AG04450 (cell line): ENCODE data around the gene CEP72. TPM values are rescaled to one million over a fixed set of nuclear protein-coding genes. Genes with fewer than 3 reads are reported as not detected.

Experiments used
- CTCF ChIA-PET: fragments of 300-600, 350-600 bp; formaldehyde crosslinking; extraction: SDS; loops from one replicate; lab custom pipeline; 2022; ENCODE audit warnings: antibody characterized with exemption, inconsistent platforms; lab: Charles Lee
- POLR2A ChIA-PET: fragments of 350-600 bp; formaldehyde crosslinking; extraction: SDS; loops from one replicate; lab custom pipeline; 2021; ENCODE audit warnings: antibody characterized with exemption, inconsistent platforms; lab: Yijun Ruan, JAX
- DNase-seq: peaks from one replicate; pipeline ENCODE4 v3.0.0-alpha.2; 2011; ENCODE audit warnings: low read depth, low spot score
- H3K27ac ChIP-seq: one replicate; pipeline ENCODE4 v1.5.1; 2012; ENCODE audit warnings: low read depth, low read length, control low read depth
- H3K27me3 ChIP-seq: one replicate; pipeline ENCODE4 v1.6.0; 2012; ENCODE audit warnings: low read length; ENCODE audit not compliant: control insufficient read depth, insufficient read depth
- H3K4me3 ChIP-seq: 2 replicates; pipeline ENCODE4 v1.5.1; 2011; ENCODE audit warnings: mild to moderate bottlenecking, low read depth, low read length, control low read depth
- H3K9me3 ChIP-seq: 2 replicates; pipeline ENCODE4 v1.5.1; 2012; ENCODE audit warnings: low read length; ENCODE audit not compliant: control insufficient read depth, insufficient read depth
- polyA plus RNA-seq: library from polyadenylated mRNA; depleted of rRNA; stranded (reverse); fragments of >200 nt; gene quantifications from 2 replicates; pipeline ENCODE4 v1.2.3, GENCODE V29; 2011
- TF ChIP-seq, protein P1 (sequence below): IDR thresholded peaks from 2 replicates; pipeline ENCODE4 v1.5.1; 2011; ENCODE audit warnings: low read depth, low read length, control low read depth, inconsistent platforms

Gene CEP72
- polyA plus RNA-seq, 1 experiment, result 0.66 TPM

DNA sequence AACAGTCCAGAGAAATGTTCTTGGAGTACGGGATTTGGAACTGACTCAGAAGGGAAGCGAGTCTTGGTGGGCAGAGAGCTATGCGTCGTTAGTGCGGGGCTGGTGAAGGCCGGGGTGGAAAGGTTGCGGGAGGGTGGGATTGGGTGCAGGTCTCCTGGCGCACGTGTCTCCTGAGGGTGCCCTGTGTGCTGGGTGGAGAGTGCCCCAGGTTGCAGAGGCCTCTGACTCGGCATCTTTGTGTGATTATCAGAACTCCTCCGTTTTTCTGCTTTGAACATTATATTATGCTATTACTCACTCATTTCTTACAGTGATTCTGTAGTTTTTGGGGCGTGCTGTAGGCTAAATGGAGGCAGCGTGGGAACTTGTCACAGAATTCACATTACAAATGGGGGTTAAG, 11.4 kb downstream of the CEP72 start:
- H3K27ac ChIP-seq, result no peak overlapping the region
- TF ChIP-seq, protein P1, sequence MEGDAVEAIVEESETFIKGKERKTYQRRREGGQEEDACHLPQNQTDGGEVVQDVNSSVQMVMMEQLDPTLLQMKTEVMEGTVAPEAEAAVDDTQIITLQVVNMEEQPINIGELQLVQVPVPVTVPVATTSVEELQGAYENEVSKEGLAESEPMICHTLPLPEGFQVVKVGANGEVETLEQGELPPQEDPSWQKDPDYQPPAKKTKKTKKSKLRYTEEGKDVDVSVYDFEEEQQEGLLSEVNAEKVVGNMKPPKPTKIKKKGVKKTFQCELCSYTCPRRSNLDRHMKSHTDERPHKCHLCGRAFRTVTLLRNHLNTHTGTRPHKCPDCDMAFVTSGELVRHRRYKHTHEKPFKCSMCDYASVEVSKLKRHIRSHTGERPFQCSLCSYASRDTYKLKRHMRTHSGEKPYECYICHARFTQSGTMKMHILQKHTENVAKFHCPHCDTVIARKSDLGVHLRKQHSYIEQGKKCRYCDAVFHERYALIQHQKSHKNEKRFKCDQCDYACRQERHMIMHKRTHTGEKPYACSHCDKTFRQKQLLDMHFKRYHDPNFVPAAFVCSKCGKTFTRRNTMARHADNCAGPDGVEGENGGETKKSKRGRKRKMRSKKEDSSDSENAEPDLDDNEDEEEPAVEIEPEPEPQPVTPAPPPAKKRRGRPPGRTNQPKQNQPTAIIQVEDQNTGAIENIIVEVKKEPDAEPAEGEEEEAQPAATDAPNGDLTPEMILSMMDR, result no peak
- H3K9me3 ChIP-seq, result no peaks in the 10 kb centered on the region; the same call in 1 of the 2 replicates
- no peak for DNase-seq
- no peak overlapping the region for H3K4me3 ChIP-seq
- ChIA-PET POLR2A (no interaction called here), CTCF (no interaction called here)
- no peaks in the 10 kb centered on the region for H3K27me3 ChIP-seq

DNA sequence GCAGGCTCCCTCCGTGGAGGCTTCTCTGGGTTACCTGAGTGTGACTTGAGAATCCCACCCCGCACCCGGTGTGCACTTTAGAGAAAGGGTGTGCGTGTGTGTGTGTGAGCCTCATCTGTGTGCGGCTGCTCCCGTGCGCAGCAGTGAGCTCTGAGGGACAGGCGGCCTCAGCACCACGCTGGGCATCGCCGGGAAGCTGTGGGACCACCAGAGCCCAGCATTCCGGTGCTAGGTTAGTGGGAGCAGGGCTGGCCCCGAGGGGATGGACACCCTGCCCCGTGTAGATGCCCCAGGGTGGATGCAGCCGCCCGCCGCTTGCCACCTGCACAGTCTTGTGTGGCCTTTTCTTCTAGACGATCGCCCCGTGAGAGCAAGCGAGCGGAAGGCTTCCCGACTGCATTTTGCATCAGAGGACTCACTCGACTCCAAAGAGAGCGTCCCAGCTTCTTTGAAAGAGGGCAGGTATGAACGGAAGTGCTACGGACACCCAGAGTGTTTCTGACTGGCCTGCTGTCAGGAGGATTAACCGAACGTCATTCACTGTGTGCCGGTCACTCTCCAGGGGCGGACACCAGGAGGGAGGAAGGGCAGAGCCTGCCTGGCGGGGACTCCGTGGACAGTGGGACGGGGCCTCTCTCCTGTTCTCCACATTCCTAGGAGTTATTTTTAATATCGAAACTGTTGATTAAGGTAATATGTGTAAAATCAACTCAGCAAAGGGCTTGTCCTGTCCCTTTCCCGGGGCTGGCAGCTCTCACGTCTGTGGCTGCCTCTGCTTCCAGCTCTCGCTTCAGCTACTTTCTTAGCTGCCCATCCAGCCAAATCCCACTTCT, 12.2 kb downstream of the CEP72 start:
- DNase-seq, result no peak
- Histone ChIP-seq H3K9me3 (no peaks in the 10 kb centered on the region; the same call in 1 of the 2 replicates), H3K4me3 (no peak overlapping the region), H3K27ac (no peak overlapping the region), H3K27me3 (no peaks in the 10 kb centered on the region)
- TF ChIP-seq, protein P1, result no peak
- ChIA-PET POLR2A (no interaction called here), CTCF (no interaction called here)

DNA sequence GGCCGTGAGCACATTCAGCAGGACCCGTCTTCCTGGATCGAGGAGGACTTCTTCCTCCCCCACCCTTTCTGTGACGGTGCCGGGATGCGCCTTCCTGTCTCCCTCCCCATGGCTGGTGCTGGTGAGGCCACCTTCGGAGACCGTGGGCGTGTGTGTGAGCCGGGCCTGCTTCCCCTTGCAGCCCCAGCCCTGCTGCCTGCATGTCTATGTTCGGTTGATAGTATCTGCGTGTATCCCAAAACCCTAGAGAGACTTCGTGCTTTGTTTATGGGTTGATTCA, 12.8 kb downstream of the CEP72 start:
- H3K9me3 ChIP-seq, result no peaks in the 10 kb centered on the region; the same call in 1 of the 2 replicates
- H3K27me3 ChIP-seq, result no peaks in the 10 kb centered on the region
- no peak for DNase-seq
- ChIA-PET CTCF (no interaction called here), POLR2A (no interaction called here)
- no peak overlapping the region for H3K27ac ChIP-seq
- H3K4me3 ChIP-seq, result no peak overlapping the region
- TF ChIP-seq, protein P1, result no peak

DNA sequence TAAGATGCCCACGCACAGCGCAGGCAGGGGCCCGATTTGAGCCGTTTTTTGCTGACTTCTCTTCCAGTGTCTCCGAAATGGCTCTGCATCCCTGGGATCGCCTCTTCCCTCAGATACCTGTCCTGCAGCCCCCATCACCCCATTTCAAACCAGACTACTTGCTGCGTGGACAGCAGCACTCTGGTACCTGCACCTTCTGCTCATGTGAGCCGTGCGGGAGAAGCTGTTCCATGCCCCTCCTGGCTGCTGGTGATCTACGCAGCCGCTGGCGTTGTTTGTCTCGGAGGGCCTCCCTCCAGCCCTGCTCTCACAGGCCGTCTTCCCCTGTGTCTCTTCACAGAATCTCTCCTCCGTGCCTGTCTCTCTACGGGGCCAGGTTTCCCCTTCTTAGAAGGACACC, 13.4 kb downstream of the CEP72 start:
- ChIA-PET CTCF (no interaction called here), POLR2A (no interaction called here)
- no peak for DNase-seq
- no peak overlapping the region for H3K4me3 ChIP-seq
- TF ChIP-seq, protein P1, result no peak
- H3K27ac ChIP-seq, result no peak overlapping the region
- H3K27me3 ChIP-seq, result no peaks in the 10 kb centered on the region
- no peaks in the 10 kb centered on the region; the same call in 1 of the 2 replicates for H3K9me3 ChIP-seq

DNA sequence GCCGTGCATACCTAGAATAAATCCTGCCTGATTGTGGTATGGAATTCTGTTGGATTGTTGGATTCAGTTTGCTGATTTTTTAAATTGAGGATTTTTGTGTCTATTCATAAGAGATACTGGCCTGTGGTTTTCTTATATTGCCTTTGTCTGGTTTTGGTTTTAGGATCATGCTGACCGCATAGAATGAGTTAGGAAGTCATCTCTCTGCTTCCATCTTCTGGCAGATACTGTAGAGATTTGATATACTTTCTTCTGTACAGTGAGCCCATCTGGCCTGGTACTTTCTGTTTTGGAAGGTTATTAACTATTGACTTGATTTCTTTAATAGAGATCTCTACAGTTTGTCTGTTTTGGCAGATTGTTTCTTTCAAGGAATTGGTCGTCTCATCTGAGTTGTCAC, 14.7 kb downstream of the CEP72 start:
- Histone ChIP-seq H3K27ac (no peak overlapping the region), H3K9me3 (no peaks in the 10 kb centered on the region; the same call in 1 of the 2 replicates), H3K27me3 (no peaks in the 10 kb centered on the region), H3K4me3 (no peak overlapping the region)
- ChIA-PET POLR2A (no interaction called here), CTCF (no interaction called here)
- TF ChIP-seq, protein P1, result no peak
- no peak for DNase-seq
